ENCODE measurements around the gene ADARB2. TPM values are rescaled to one million over a fixed set of nuclear protein-coding genes. Genes with fewer than 3 reads are reported as not detected.

The ADARB2 gene
- total RNA-seq, 4 donors from 2014 or later: 0.32 to 1.6 (median 0.80) TPM

DNA sequence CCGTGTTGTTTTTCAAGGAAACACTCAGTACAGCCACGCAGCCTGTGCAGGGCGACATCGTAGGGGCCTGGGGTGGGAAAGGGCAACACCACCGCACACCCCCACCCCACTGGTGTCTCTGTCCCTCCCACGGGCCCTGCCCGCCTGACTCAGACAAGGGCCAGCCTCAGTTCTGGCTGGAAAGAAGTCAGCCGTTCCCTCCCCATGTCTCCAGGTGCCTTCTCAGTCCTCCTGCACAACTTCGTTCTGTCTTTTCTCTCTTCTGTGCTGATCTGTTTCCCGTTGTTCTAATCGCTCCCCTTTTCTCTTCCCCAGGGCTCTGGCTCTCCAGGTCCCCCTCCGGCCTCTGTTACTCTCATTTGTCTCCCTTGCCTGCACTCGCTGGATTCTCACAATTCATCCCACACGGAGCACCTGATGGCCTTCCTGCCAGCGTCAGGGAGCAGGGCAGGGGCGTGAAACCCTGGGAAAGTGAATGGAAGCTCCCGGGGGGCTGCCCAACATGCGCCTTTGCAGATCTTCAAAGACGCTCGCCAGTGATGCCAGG is 583.4 kb downstream of the ADARB2 start:
- WGBS: 71% methylated on average over 20 of the region's 20 CpGs
- no peaks in the 10 kb centered on the region for H3K27me3 ChIP-seq
- no peaks in the 10 kb centered on the region for H3K4me1 ChIP-seq
- no peak for DNase-seq (ENCODE audit: low spot score in 2 of 2)
- H3K4me3 ChIP-seq: no peak overlapping the region
- no peak overlapping the region for H3K27ac ChIP-seq
- TF ChIP-seq EP300 (IDR thresholded peaks at IDR 0.05) (no peak), POLR2AphosphoS5 (IDR thresholded peaks at IDR 0.05) (no peak), POLR2A (IDR thresholded peaks at IDR 0.05) (no peak)
- TF ChIP-seq, protein P1, sequence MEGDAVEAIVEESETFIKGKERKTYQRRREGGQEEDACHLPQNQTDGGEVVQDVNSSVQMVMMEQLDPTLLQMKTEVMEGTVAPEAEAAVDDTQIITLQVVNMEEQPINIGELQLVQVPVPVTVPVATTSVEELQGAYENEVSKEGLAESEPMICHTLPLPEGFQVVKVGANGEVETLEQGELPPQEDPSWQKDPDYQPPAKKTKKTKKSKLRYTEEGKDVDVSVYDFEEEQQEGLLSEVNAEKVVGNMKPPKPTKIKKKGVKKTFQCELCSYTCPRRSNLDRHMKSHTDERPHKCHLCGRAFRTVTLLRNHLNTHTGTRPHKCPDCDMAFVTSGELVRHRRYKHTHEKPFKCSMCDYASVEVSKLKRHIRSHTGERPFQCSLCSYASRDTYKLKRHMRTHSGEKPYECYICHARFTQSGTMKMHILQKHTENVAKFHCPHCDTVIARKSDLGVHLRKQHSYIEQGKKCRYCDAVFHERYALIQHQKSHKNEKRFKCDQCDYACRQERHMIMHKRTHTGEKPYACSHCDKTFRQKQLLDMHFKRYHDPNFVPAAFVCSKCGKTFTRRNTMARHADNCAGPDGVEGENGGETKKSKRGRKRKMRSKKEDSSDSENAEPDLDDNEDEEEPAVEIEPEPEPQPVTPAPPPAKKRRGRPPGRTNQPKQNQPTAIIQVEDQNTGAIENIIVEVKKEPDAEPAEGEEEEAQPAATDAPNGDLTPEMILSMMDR (IDR thresholded peaks at IDR 0.05): no peak
- H3K9me3 ChIP-seq: no peaks in the 10 kb centered on the region
- no peaks in the 10 kb centered on the region for H3K36me3 ChIP-seq

DNA sequence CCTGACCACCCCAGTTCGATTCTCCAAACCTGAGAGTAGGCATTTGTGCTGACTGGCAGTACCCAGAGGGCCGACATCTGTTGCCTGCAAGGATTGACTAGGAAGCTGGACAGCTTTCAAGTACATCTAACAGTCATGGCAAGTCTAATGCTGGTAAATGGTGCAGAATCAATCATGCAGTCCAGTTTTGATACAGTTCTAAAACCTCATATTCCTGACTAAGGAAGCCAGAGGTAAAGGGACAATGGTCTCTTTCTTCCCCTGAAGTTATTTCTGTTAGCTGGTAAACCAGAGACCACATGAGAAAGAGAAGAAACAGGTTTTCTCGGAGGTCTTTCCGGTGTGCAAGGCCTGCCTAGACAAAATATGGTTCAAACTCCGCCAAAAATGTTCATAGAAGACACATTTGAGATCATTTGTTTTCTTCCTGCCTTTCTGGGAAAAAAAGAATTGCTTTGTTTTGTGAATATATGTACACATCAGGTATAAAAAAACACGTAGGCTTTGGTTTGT is 584.0 kb downstream of the ADARB2 start:
- no peaks in the 10 kb centered on the region for H3K9me3 ChIP-seq
- no peaks in the 10 kb centered on the region for H3K4me1 ChIP-seq
- no peak overlapping the region for H3K27ac ChIP-seq
- DNase-seq (ENCODE audit: low spot score in 2 of 2): no peak
- no peaks in the 10 kb centered on the region for H3K27me3 ChIP-seq
- no peak overlapping the region for H3K4me3 ChIP-seq
- WGBS: 57% methylated on average over 6 of the region's 6 CpGs
- no peaks in the 10 kb centered on the region for H3K36me3 ChIP-seq
- no peak for TF ChIP-seq POLR2A (IDR thresholded peaks at IDR 0.05)
- no peak for TF ChIP-seq POLR2AphosphoS5 (IDR thresholded peaks at IDR 0.05)
- TF ChIP-seq EP300 (IDR thresholded peaks at IDR 0.05): no peak
- TF ChIP-seq, protein P1 (IDR thresholded peaks at IDR 0.05): no peak

DNA sequence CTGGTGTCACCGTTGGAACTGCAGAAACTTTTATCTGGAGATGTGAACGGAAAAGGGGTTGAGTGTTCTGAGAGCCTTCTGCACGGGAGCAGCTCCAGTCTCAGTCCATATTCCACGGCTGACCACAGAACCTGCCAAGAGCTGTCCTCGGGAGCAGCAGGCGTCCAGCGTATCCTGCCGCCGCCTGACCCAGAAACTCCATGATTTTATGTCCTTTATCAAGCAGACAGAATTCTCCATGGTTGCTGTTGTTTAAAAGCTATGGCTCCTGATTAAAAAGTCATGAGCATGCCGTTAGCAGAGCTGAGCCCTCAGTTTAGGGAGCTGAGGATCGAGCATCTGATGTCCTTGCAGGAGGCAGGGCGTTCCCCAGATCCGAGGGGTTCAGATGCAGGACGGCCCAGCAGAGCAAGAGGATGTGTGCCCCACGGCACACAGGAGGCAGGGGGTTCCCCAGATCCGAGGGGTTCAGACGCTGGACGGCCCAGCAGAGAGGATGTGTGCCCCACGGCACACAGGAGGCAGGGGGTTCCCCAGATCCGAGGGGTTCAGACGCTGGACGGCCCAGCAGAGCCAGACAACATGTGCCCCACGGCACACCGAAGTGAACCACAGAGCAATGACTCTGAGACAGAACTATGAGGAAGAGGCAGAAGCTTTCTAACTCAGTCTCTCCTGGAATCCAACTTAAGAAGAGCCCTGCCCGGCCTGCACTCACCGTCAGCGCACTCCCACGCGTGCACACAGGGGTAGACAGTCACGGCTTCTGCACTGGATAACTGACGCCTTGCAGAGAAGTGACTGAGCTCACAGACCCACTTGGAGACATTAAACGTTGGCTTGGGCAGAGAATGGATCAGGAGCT is 584.7 kb downstream of the ADARB2 start:
- Histone ChIP-seq H3K36me3 (no peaks in the 10 kb centered on the region), H3K4me1 (no peaks in the 10 kb centered on the region), H3K27me3 (no peaks in the 10 kb centered on the region), H3K4me3 (no peak overlapping the region), H3K27ac (no peak overlapping the region), H3K9me3 (no peaks in the 10 kb centered on the region)
- 88% methylated on average over 23 of the region's 32 CpGs for WGBS
- TF ChIP-seq POLR2AphosphoS5 (IDR thresholded peaks at IDR 0.05) (no peak), EP300 (IDR thresholded peaks at IDR 0.05) (no peak), POLR2A (IDR thresholded peaks at IDR 0.05) (no peak)
- TF ChIP-seq, protein P1 (IDR thresholded peaks at IDR 0.05): no peak
- DNase-seq (ENCODE audit: low spot score in 2 of 2): no peak

DNA sequence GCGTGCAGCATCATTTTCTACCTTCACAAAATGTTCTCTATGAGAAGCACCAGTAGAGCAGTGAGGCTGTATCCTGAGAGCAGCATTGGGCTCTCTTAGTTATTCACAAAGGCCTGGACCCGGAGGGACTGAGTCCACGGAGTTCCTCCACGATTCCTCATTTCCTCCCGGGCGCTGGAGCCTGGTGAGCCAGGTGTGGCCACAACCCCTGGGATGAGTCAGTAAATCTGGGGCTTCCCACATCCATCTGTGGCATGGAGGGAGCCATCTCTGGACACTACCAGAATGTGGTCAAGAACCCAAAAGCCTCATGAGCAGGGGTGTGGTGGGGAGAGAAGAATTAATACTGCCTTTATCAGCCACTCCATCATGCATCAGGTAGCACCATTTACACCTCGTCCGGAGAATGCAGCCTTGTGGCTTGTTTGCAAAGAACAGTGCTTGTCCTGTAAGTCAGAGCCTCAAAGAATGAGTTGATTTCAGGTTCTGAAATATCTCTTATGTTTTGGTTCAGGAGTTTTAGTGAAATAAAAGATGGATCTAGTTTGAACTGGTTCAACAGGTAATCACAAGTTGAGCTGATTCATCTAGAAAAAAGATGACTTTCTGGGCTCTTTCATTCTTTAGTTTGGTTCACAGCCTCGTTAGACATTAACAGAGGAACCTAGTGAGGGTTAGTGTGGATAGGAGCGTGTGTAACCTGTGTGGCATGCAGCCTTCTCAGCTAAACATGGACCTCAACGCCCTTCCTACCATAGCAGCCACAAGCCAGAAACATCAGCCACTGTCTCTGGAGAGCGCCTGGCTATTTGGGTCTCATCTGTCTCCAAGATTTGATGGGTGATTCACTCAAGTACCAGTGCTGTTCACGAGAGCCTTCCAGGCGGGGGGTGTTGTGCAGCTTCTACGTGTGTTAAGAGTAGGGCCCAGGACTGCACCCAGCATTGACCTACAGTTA is 586.0 kb downstream of the ADARB2 start:
- no peaks in the 10 kb centered on the region for H3K9me3 ChIP-seq
- WGBS: 81% methylated on average over 13 of the region's 15 CpGs
- H3K36me3 ChIP-seq: no peaks in the 10 kb centered on the region
- H3K27ac ChIP-seq: no peak overlapping the region
- no peak for DNase-seq (ENCODE audit: low spot score in 2 of 2)
- no peak overlapping the region for H3K4me3 ChIP-seq
- TF ChIP-seq EP300 (IDR thresholded peaks at IDR 0.05): no peak
- TF ChIP-seq, protein P1 (IDR thresholded peaks at IDR 0.05): no peak
- no peak for TF ChIP-seq POLR2AphosphoS5 (IDR thresholded peaks at IDR 0.05)
- no peak for TF ChIP-seq POLR2A (IDR thresholded peaks at IDR 0.05)
- no peaks in the 10 kb centered on the region for H3K27me3 ChIP-seq
- no peaks in the 10 kb centered on the region for H3K4me1 ChIP-seq

Measured in suprapubic skin (tissue), 4 donors.